Superior temporal gyrus (tissue), 1 donor: ENCODE results near the gene MUC20.
"Not testable (repeated sequence)": the region's sequence is repeated elsewhere in the genome, so short reads cannot be mapped to it uniquely, and the experiment has no call there.

ENCODE experiments used
- DNase-seq: peaks from one replicate; pipeline ENCODE4 v3.0.0-alpha.2; 2016; ENCODE audit errors: extremely low spot score

Gene MUC20

GRCh38 chr3:195710126-195710905, 10.5 kb upstream of the MUC20 start:
- not testable (repeated sequence) for DNase-seq

- DNase-seq, result not testable (repeated sequence)
These were observed 9.5 kb upstream of the MUC20 start for GRCh38 chr3:195711091-195711812.

GRCh38 chr3:195711813-195712534, 8.8 kb upstream of the MUC20 start:
- no peak for DNase-seq

- not testable (repeated sequence) for DNase-seq
These were observed 8.3 kb upstream of the MUC20 start for GRCh38 chr3:195712535-195712910.

GRCh38 chr3:195713150-195713549, 7.6 kb upstream of the MUC20 start:
- DNase-seq, result not testable (repeated sequence)

- no peak for DNase-seq
These were observed 6.3 kb upstream of the MUC20 start for GRCh38 chr3:195714380-195715011.

GRCh38 chr3:195715134-195715533, 5.6 kb upstream of the MUC20 start:
- no peak for DNase-seq

GRCh38 chr3:195715583-195716266, 5.1 kb upstream of the MUC20 start:
- DNase-seq, result no peak

GRCh38 chr3:195717416-195717815, 3.4 kb upstream of the MUC20 start:
- DNase-seq, result no peak

GRCh38 chr3:195717852-195718476, 2.8 kb upstream of the MUC20 start:
- DNase-seq, result no peak

- no peak for DNase-seq
These were observed 2.2 kb upstream of the MUC20 start for GRCh38 chr3:195718477-195718984.

GRCh38 chr3:195719514-195720254, 1.1 kb upstream of the MUC20 start:
- not testable (repeated sequence) for DNase-seq

- DNase-seq, result not testable (repeated sequence)
These were observed 1.6 kb downstream of the MUC20 start for GRCh38 chr3:195722139-195722995.

- not testable (repeated sequence) for DNase-seq
These were observed 2.2 kb downstream of the MUC20 start for GRCh38 chr3:195722996-195723345.

- not testable (repeated sequence) for DNase-seq
These were observed 3.6 kb downstream of the MUC20 start for GRCh38 chr3:195724363-195724762.

GRCh38 chr3:195725916-195726740, 5.3 kb downstream of the MUC20 start:
- DNase-seq, result not testable (repeated sequence)

- DNase-seq, result no peak
These were observed 6.9 kb downstream of the MUC20 start for GRCh38 chr3:195727606-195728195.

GRCh38 chr3:195728789-195729188, 8.0 kb downstream of the MUC20 start:
- DNase-seq, result not testable (repeated sequence)
